ENCODE measurements around the gene ADARB1.

ADARB1 gene

DNA sequence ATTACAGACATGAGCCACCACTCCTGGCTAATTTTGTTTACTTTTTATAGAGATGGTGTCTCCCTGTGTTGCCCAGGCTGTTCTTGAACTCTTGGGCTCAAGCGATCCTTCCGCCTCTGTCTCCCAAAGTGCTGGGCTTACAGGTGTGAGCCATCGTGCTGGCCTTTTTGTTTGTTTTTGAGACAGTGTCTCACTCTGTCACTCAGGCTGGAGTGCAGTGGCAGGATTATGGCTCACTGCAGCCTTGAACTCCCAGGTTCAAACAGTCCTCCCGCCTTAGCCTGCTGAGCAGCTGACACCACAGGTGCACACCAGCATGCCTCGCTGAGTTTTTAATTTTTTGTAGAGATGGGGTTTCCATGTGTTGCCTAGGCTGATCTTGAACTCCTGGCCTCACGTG, 49.1 kb downstream of the ADARB1 start (continued):
- TF ChIP-seq, protein P1, sequence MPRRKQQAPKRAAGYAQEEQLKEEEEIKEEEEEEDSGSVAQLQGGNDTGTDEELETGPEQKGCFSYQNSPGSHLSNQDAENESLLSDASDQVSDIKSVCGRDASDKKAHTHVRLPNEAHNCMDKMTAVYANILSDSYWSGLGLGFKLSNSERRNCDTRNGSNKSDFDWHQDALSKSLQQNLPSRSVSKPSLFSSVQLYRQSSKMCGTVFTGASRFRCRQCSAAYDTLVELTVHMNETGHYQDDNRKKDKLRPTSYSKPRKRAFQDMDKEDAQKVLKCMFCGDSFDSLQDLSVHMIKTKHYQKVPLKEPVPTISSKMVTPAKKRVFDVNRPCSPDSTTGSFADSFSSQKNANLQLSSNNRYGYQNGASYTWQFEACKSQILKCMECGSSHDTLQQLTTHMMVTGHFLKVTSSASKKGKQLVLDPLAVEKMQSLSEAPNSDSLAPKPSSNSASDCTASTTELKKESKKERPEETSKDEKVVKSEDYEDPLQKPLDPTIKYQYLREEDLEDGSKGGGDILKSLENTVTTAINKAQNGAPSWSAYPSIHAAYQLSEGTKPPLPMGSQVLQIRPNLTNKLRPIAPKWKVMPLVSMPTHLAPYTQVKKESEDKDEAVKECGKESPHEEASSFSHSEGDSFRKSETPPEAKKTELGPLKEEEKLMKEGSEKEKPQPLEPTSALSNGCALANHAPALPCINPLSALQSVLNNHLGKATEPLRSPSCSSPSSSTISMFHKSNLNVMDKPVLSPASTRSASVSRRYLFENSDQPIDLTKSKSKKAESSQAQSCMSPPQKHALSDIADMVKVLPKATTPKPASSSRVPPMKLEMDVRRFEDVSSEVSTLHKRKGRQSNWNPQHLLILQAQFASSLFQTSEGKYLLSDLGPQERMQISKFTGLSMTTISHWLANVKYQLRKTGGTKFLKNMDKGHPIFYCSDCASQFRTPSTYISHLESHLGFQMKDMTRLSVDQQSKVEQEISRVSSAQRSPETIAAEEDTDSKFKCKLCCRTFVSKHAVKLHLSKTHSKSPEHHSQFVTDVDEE (CRISPR knock-in tag; IDR thresholded peaks at IDR 0.05), result no peak
- TF ChIP-seq PPARA (CRISPR knock-in tag; IDR thresholded peaks at IDR 0.05; ENCODE audit: borderline replicate concordance) (no peak), BACH2 (CRISPR knock-in tag; IDR thresholded peaks at IDR 0.05; ENCODE audit: borderline replicate concordance) (no peak), ZNF70 (CRISPR knock-in tag; IDR thresholded peaks at IDR 0.05) (no peak), ARNTL (CRISPR knock-in tag; IDR thresholded peaks at IDR 0.05; ENCODE audit: borderline replicate concordance, low read depth) (no peak), GLIS3 (CRISPR knock-in tag; IDR thresholded peaks at IDR 0.05) (no peak), SNAI2 (CRISPR knock-in tag; IDR thresholded peaks at IDR 0.05) (no peak), ZFP30 (CRISPR knock-in tag; IDR thresholded peaks at IDR 0.05) (no peak), ESRRG (CRISPR knock-in tag; IDR thresholded peaks at IDR 0.05) (no peak), OSR1 (CRISPR knock-in tag; IDR thresholded peaks at IDR 0.05) (no peak)
- TF ChIP-seq, protein P2, sequence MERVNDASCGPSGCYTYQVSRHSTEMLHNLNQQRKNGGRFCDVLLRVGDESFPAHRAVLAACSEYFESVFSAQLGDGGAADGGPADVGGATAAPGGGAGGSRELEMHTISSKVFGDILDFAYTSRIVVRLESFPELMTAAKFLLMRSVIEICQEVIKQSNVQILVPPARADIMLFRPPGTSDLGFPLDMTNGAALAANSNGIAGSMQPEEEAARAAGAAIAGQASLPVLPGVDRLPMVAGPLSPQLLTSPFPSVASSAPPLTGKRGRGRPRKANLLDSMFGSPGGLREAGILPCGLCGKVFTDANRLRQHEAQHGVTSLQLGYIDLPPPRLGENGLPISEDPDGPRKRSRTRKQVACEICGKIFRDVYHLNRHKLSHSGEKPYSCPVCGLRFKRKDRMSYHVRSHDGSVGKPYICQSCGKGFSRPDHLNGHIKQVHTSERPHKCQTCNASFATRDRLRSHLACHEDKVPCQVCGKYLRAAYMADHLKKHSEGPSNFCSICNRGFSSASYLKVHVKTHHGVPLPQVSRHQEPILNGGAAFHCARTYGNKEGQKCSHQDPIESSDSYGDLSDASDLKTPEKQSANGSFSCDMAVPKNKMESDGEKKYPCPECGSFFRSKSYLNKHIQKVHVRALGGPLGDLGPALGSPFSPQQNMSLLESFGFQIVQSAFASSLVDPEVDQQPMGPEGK (CRISPR knock-in tag; IDR thresholded peaks at IDR 0.05; ENCODE audit: borderline replicate concordance), result no peak
- TF ChIP-seq, protein P3, sequence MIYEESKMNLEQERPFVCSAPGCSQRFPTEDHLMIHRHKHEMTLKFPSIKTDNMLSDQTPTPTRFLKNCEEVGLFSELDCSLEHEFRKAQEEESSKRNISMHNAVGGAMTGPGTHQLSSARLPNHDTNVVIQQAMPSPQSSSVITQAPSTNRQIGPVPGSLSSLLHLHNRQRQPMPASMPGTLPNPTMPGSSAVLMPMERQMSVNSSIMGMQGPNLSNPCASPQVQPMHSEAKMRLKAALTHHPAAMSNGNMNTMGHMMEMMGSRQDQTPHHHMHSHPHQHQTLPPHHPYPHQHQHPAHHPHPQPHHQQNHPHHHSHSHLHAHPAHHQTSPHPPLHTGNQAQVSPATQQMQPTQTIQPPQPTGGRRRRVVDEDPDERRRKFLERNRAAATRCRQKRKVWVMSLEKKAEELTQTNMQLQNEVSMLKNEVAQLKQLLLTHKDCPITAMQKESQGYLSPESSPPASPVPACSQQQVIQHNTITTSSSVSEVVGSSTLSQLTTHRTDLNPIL (CRISPR knock-in tag; IDR thresholded peaks at IDR 0.05; ENCODE audit: low read depth), result no peak

DNA sequence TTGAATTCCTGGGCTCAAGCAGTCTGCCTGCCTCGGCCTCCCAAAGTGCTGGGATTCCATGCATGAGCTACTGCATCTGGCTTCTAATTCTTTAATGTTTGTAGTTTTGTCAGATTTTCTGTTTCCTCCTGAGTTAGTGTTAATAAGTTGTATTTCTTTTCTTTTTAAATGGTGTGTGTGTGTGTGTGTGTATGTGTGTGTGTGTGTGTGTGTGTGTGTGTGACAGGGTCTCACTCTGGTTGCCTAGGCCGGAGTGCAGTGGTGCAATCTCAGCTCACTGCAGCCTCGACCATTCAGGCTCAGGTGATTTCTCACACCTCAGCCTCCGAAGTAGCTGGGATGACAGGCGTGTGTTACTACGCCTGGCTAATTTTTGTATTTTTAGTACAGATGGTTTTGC, 50.2 kb downstream of the ADARB1 start:
- TF ChIP-seq BACH2 (CRISPR knock-in tag; IDR thresholded peaks at IDR 0.05; ENCODE audit: borderline replicate concordance) (no peak), GLIS3 (CRISPR knock-in tag; IDR thresholded peaks at IDR 0.05) (no peak), ISL1 (CRISPR knock-in tag; IDR thresholded peaks at IDR 0.05) (no peak), ZFP3 (CRISPR knock-in tag; IDR thresholded peaks at IDR 0.05) (no peak)
- TF ChIP-seq, protein P4, sequence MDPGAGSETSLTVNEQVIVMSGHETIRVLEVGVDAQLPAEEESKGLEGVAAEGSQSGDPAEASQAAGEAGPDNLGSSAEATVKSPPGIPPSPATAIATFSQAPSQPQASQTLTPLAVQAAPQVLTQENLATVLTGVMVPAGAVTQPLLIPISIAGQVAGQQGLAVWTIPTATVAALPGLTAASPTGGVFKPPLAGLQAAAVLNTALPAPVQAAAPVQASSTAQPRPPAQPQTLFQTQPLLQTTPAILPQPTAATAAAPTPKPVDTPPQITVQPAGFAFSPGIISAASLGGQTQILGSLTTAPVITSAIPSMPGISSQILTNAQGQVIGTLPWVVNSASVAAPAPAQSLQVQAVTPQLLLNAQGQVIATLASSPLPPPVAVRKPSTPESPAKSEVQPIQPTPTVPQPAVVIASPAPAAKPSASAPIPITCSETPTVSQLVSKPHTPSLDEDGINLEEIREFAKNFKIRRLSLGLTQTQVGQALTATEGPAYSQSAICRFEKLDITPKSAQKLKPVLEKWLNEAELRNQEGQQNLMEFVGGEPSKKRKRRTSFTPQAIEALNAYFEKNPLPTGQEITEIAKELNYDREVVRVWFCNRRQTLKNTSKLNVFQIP (CRISPR knock-in tag; IDR thresholded peaks at IDR 0.05; ENCODE audit: borderline replicate concordance, low read depth), result no peak
- TF ChIP-seq, protein P5, sequence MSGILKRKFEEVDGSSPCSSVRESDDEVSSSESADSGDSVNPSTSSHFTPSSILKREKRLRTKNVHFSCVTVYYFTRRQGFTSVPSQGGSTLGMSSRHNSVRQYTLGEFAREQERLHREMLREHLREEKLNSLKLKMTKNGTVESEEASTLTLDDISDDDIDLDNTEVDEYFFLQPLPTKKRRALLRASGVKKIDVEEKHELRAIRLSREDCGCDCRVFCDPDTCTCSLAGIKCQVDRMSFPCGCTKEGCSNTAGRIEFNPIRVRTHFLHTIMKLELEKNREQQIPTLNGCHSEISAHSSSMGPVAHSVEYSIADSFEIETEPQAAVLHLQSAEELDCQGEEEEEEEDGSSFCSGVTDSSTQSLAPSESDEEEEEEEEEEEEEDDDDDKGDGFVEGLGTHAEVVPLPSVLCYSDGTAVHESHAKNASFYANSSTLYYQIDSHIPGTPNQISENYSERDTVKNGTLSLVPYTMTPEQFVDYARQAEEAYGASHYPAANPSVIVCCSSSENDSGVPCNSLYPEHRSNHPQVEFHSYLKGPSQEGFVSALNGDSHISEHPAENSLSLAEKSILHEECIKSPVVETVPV (CRISPR knock-in tag; IDR thresholded peaks at IDR 0.05), result no peak
- ATAC-seq, result no peak

DNA sequence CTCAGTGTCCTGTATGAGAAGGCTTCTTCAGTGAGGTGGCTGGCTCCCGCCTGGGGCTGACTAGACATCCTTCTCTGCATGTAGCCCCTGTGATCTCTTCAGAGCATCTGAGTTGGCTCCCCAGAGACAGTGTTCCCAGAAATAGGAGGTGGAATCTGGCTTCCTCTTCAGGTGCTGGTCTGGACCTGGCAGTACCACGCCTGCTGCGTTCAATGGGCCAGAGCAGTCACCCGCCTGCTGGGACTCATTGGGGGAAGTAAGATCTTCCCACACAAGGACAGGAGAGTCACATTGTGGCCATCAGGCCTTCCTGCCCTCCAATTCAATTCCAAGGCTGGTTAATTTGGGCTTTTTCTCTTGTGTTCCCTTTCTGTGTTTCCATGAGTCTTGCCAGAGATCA, 51.0 kb downstream of the ADARB1 start:
- ATAC-seq, result no peak
- TF ChIP-seq SNAI2 (CRISPR knock-in tag; IDR thresholded peaks at IDR 0.05), result no peak
- TF ChIP-seq ZFP3 (CRISPR knock-in tag; IDR thresholded peaks at IDR 0.05), result no peak
- TF ChIP-seq, protein P1 (CRISPR knock-in tag; IDR thresholded peaks at IDR 0.05), result no peak
- TF ChIP-seq OSR1 (CRISPR knock-in tag; IDR thresholded peaks at IDR 0.05), result no peak
- no peak for TF ChIP-seq BACH2 (CRISPR knock-in tag; IDR thresholded peaks at IDR 0.05; ENCODE audit: borderline replicate concordance)
- TF ChIP-seq, protein P4 (CRISPR knock-in tag; IDR thresholded peaks at IDR 0.05; ENCODE audit: borderline replicate concordance, low read depth), result no peak
- TF ChIP-seq ZFP30 (CRISPR knock-in tag; IDR thresholded peaks at IDR 0.05), result no peak
- no peak for TF ChIP-seq ZC3H10 (CRISPR knock-in tag; IDR thresholded peaks at IDR 0.05)
- TF ChIP-seq, protein P3 (CRISPR knock-in tag; IDR thresholded peaks at IDR 0.05; ENCODE audit: low read depth), result no peak
- TF ChIP-seq, protein P2 (CRISPR knock-in tag; IDR thresholded peaks at IDR 0.05; ENCODE audit: borderline replicate concordance), result no peak
- no peak for TF ChIP-seq ZNF565 (CRISPR knock-in tag; conservative IDR thresholded peaks at IDR 0.05; ENCODE audit: low read depth)
- no peak for TF ChIP-seq GLIS3 (CRISPR knock-in tag; IDR thresholded peaks at IDR 0.05)
- no peak for TF ChIP-seq RARB (CRISPR knock-in tag; IDR thresholded peaks at IDR 0.05)
